B cell (primary cell): Measurements from ENCODE around the gene ATG12. TPM values are rescaled to one million over a fixed set of nuclear protein-coding genes. Genes with fewer than 3 reads are reported as not detected.

Experiments
- ATAC-seq: fragments of 200-7000 bp; cut with Tn5 transposase; one replicate; pipeline ENCODE4 v1.10.0; 2021; ENCODE audit warnings: low read depth, mild to moderate bottlenecking, moderate number of reproducible peaks, moderate library complexity
- CTCF ChIA-PET: fragments of 350-600 bp; sonication (Branson Sonifier 250); formaldehyde crosslinking; loops from one replicate; lab custom pipeline; 2021; ENCODE audit warnings: antibody characterized with exemption, inconsistent platforms; lab: Charles Lee
- POLR2A ChIA-PET: fragments of 350-600 bp; sonication (Branson Sonifier 250); formaldehyde crosslinking; loops from one replicate; lab custom pipeline; 2021; ENCODE audit warnings: antibody characterized with exemption; lab: Charles Lee
- DNase-seq: peaks from one replicate; pipeline ENCODE4 v3.0.0; 2013
- H2AFZ ChIP-seq: 2 replicates; pipeline ENCODE4 v1.6.1; 2012; ENCODE audit warnings: mild to moderate bottlenecking, low read depth, low read length; ENCODE audit not compliant: insufficient read depth, poor library complexity, severe bottlenecking
- H3K27ac ChIP-seq, 2 donors: 1 replicate in 1 of 2; 2 replicates in 1 of 2; pipeline ENCODE4 v1.5.1; 2012 to 2013; ENCODE audit warnings: low read length in 2 of 2, mild to moderate bottlenecking in 2 of 2, moderate library complexity in 1 of 2
- H3K27me3 ChIP-seq, 4 experiments: fragments of 200-600 bp in 1 of 4; sonication (generic) in 1 of 4; replicated peaks in 1 of 4; 1 replicate in 2 of 4; 2 replicates in 2 of 4; pipeline versions ENCODE4 v1.6.1 to v1.7.0; 2013 to 2016; ENCODE audit warnings: low read length in 3 of 4, mild to moderate bottlenecking in 2 of 4, mixed read lengths in 1 of 4, moderate library complexity in 1 of 4; ENCODE audit not compliant: insufficient read depth in 4 of 4, control insufficient read depth in 3 of 4; ENCODE audit errors: control extremely low read depth in 1 of 4
- H3K36me3 ChIP-seq, 2 experiments: replicated peaks in 1 of 2; 1 replicate in 1 of 2; 2 replicates in 1 of 2; pipeline versions ENCODE4 v1.6.1 to v1.7.1; 2013; ENCODE audit warnings: low read length in 1 of 2; ENCODE audit not compliant: insufficient read depth in 2 of 2, control insufficient read depth in 1 of 2; ENCODE audit errors: control extremely low read depth in 1 of 2, extremely low read depth in 1 of 2
- H3K4me1 ChIP-seq, 2 donors: fragments of 200-600 bp in 1 of 2; sonication (generic) in 1 of 2; 1 replicate in 1 of 2; 2 replicates in 1 of 2; pipeline versions ENCODE4 v1.5.1 to v1.6.1; 2013 to 2017; ENCODE audit warnings: low read length in 2 of 2; ENCODE audit not compliant: control insufficient read depth in 2 of 2, insufficient read depth in 2 of 2
- H3K4me2 ChIP-seq: replicated peaks from 2 replicates; pipeline ENCODE3; 2012; ENCODE audit warnings: mild to moderate bottlenecking, low read depth, low read length; ENCODE audit not compliant: poor library complexity, severe bottlenecking
- H3K4me3 ChIP-seq, 5 experiments: fragments of 200-600 bp in 1 of 5; sonication (generic) in 1 of 5; 1 replicate in 3 of 5; 2 replicates in 2 of 5; pipeline versions ENCODE4 v1.5.1 to v1.7.0; 2011 to 2016; ENCODE audit warnings: low read length in 4 of 5, mild to moderate bottlenecking in 4 of 5, low read depth in 2 of 5, control low read depth in 1 of 5, moderate library complexity in 1 of 5; ENCODE audit not compliant: insufficient read depth in 1 of 5; ENCODE audit errors: control extremely low read depth in 1 of 5, extremely low read depth in 1 of 5
- H3K79me2 ChIP-seq: fragments of 200-600 bp; sonication (generic); one replicate; pipeline ENCODE4 v1.6.0; 2016; ENCODE audit warnings: low read length; ENCODE audit not compliant: control insufficient read depth, insufficient read depth
- H3K9ac ChIP-seq: fragments of 200-600 bp; sonication (generic); 2 replicates; pipeline ENCODE4 v1.6.1; 2017; ENCODE audit warnings: mild to moderate bottlenecking, low read length, moderate library complexity
- H3K9me3 ChIP-seq, 3 donors: one replicate each; pipeline versions ENCODE4 v1.6.1 to v1.7.1; 2013; ENCODE audit warnings: low read length in 2 of 3; ENCODE audit not compliant: control insufficient read depth in 2 of 3, insufficient read depth in 1 of 3; ENCODE audit errors: control extremely low read depth in 1 of 3
- H4K20me1 ChIP-seq: 2 replicates; pipeline ENCODE4 v1.6.0; 2012; ENCODE audit warnings: mild to moderate bottlenecking, low read length; ENCODE audit not compliant: insufficient read depth, control insufficient read depth, poor library complexity, severe bottlenecking
- H3K27ac Mint-ChIP-seq: one replicate; pipeline ENCODE4 v1.8.0; 2021; ENCODE audit warnings: mixed read lengths
- H3K27me3 Mint-ChIP-seq: one replicate; pipeline ENCODE4 v1.8.0; 2021; ENCODE audit warnings: mixed read lengths
- H3K4me1 Mint-ChIP-seq: one replicate; pipeline ENCODE4 v1.8.0; 2021; ENCODE audit warnings: mixed read lengths
- H3K4me3 Mint-ChIP-seq: one replicate; pipeline ENCODE4 v1.8.0; 2021; ENCODE audit warnings: mixed read lengths
- H3K9me3 Mint-ChIP-seq: one replicate; pipeline ENCODE4 v1.8.0; 2022; ENCODE audit warnings: mixed read lengths; ENCODE audit not compliant: insufficient read depth
- EZH2 ChIP-seq: IDR thresholded peaks from 2 replicates; pipeline ENCODE4 v1.6.1; 2012; ENCODE audit warnings: borderline replicate concordance, low read depth, mild to moderate bottlenecking, moderate library complexity, low read length; ENCODE audit not compliant: insufficient read depth, poor library complexity, severe bottlenecking
- WGBS: methylation state at CpG from one replicate; pipeline ENCODE4 v1.1.5; 2013; ENCODE audit warnings: missing lambda C conversion rate; ENCODE audit not compliant: insufficient coverage; 5-methylcytosine and 5-hydroxymethylcytosine counted together
- intact Hi-C: fragments of 100-400 bp; cut with micrococcal nuclease; formaldehyde crosslinking; loops from one replicate; pipeline ENCODE4 v1.10.0; 2022
- polyA plus RNA-seq: library from polyadenylated mRNA; depleted of rRNA; stranded (reverse); fragments of >200 nt; gene quantifications from 2 replicates; pipeline ENCODE4 v1.2.3, GENCODE V29; 2012
- total RNA-seq, 2 donors: library from RNA; stranded (reverse); fragments of 120-200 nt in 1 of 2; gene quantifications; 1 replicate in 1 of 2; 2 replicates in 1 of 2; pipeline versions ENCODE4 v1.2.3 to v1.2.4, GENCODE V29; 2013 to 2022
- TF ChIP-seq, protein P1 (sequence below): fragments of 200-600 bp; IDR thresholded peaks from one replicate; pipeline ENCODE4 v1.8.0; 2022; ENCODE audit warnings: antibody characterized with exemption, mild to moderate bottlenecking

The ATG12 gene
- total and polyA plus RNA-seq, 2 donors (not counting 1 experiment from before 2014, with no cell fraction given) = 60.8 to 97.5 TPM

DNA sequence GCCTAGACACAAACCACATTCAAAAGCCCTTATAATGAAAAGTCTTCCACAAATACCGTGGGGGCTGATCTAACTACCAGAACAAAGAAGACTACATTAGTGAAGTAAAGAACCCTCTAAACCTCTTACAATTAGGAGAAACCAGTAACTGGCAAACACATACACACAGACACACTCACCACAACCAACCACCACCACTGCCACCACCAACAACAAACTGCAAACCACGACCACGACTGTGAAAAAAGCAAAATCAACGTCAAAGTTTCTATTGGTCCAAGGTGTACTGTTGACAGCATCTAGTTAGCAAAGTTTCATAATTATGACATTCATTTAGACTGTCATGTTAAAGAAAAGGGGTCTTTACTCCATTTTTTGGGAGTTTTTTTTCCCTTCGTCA is 27.6 kb downstream of the ATG12 start:
- intact Hi-C loops = no loop called here

DNA sequence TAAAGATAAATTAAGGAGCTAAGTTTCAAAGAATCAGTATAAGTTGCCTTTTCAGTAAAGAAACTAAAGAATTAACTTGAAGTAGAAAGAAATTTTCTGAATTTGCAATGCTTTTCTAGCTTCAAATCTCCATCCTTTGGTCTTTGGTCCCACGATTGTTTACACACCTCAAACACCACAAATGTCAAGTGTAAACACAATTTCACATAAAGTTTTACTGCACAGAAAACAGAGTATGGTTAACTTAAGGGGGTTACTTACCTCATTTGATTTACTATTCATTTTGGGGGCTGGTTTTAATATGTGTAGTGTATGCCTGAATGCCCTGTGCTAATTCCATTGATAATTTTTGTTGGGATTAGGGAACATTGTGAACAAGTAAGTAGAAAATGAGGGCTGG is 29.0 kb downstream of the ATG12 start:
- no peaks in the 10 kb centered on the region for H4K20me1 ChIP-seq
- peaks cover 55% of the 10 kb centered on the region for H3K27me3 Mint-ChIP-seq
- WGBS = no CpG with 5 or more reads among the region's 1 CpG
- ChIA-PET POLR2A (no interaction called here), CTCF (no interaction called here)
- no peaks in the 10 kb centered on the region for H3K9me3 Mint-ChIP-seq
- intact Hi-C loops = no loop called here
- no peaks in the 10 kb centered on the region for H3K36me3 ChIP-seq
- no peak overlapping the region for H3K4me3 ChIP-seq
- H3K27me3 ChIP-seq = peaks cover 0 to 35% (median 29%) of the 10 kb centered on the region in 4 experiments
- H3K27ac Mint-ChIP-seq = no peak overlapping the region
- ATAC-seq (no peak), DNase-seq (no peak)
- H3K4me3 Mint-ChIP-seq = no peak overlapping the region
- no peak overlapping the region for H2AFZ ChIP-seq
- H3K4me2 ChIP-seq = no peak overlapping the region
- no peak overlapping the region for H3K9ac ChIP-seq
- H3K9me3 ChIP-seq = peaks cover 0 to 12% (median 0%) of the 10 kb centered on the region in 3 donors
- H3K27ac ChIP-seq = no peak overlapping the region
- H3K79me2 ChIP-seq = no peaks in the 10 kb centered on the region
- H3K4me1 Mint-ChIP-seq = peaks cover 18% of the 10 kb centered on the region
- H3K4me1 ChIP-seq = peaks cover 19 to 22% of the 10 kb centered on the region in 2 donors
- TF ChIP-seq, protein P1, sequence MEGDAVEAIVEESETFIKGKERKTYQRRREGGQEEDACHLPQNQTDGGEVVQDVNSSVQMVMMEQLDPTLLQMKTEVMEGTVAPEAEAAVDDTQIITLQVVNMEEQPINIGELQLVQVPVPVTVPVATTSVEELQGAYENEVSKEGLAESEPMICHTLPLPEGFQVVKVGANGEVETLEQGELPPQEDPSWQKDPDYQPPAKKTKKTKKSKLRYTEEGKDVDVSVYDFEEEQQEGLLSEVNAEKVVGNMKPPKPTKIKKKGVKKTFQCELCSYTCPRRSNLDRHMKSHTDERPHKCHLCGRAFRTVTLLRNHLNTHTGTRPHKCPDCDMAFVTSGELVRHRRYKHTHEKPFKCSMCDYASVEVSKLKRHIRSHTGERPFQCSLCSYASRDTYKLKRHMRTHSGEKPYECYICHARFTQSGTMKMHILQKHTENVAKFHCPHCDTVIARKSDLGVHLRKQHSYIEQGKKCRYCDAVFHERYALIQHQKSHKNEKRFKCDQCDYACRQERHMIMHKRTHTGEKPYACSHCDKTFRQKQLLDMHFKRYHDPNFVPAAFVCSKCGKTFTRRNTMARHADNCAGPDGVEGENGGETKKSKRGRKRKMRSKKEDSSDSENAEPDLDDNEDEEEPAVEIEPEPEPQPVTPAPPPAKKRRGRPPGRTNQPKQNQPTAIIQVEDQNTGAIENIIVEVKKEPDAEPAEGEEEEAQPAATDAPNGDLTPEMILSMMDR = no peak
- TF ChIP-seq EZH2 = no peak

More for the DNA sequence above, 27.6 kb downstream of the ATG12 start:
- Histone ChIP-seq H2AFZ (no peak overlapping the region), H3K4me2 (no peak overlapping the region), H3K27me3 (peaks cover 0 to 37% (median 30%) of the 10 kb centered on the region in 4 experiments), H3K4me3 (no peak overlapping the region), H3K27ac (no peak overlapping the region), H3K9me3 (peaks cover 0 to 12% (median 0%) of the 10 kb centered on the region in 3 donors), H3K36me3 (no peaks in the 10 kb centered on the region), H4K20me1 (no peaks in the 10 kb centered on the region), H3K4me1 (peaks cover 19 to 22% of the 10 kb centered on the region in 2 donors), H3K79me2 (no peaks in the 10 kb centered on the region), H3K9ac (no peak overlapping the region)
- Mint-ChIP-seq H3K27me3 (peaks cover 66% of the 10 kb centered on the region), H3K4me3 (no peak overlapping the region), H3K4me1 (peaks cover 18% of the 10 kb centered on the region), H3K27ac (no peak overlapping the region), H3K9me3 (no peaks in the 10 kb centered on the region)
- ChIA-PET POLR2A (no interaction called here), CTCF (no interaction called here)
- no peak for TF ChIP-seq EZH2
- TF ChIP-seq, protein P1 = no peak
- ATAC-seq (no peak), DNase-seq (no peak)
- 73% methylated on average over 3 of the region's 5 CpGs for WGBS
